Measurements from ENCODE around the gene SLF1.

Gene SLF1

GRCh38 chr5:94667937-94668336, 49.5 kb downstream of the SLF1 start:
- no peak for DNase-seq

GRCh38 chr5:94670726-94671125, 52.3 kb downstream of the SLF1 start:
- DNase-seq: no peak

GRCh38 chr5:94672746-94673145, 54.3 kb downstream of the SLF1 start:
- no peak for DNase-seq

GRCh38 chr5:94674490-94675382, 56.3 kb downstream of the SLF1 start:
- no peak for DNase-seq

- DNase-seq: no peak
Observed at GRCh38 chr5:94675965-94676618, 57.6 kb downstream of the SLF1 start.

- no peak for DNase-seq
Observed at GRCh38 chr5:94682814-94683520, 64.5 kb downstream of the SLF1 start.

- DNase-seq: no peak
Observed at GRCh38 chr5:94689908-94690307, 71.4 kb downstream of the SLF1 start.

- DNase-seq: no peak
Observed at GRCh38 chr5:94690778-94691177, 72.3 kb downstream of the SLF1 start.

GRCh38 chr5:94691291-94691690, 72.8 kb downstream of the SLF1 start:
- no peak for DNase-seq

- DNase-seq: peak; percentile 4
Observed at GRCh38 chr5:94691949-94692348, 73.5 kb downstream of the SLF1 start.

GRCh38 chr5:94692581-94692980, 74.1 kb downstream of the SLF1 start:
- no peak for DNase-seq

GRCh38 chr5:94693043-94693822, 74.8 kb downstream of the SLF1 start:
- DNase-seq: no peak

- no peak for DNase-seq
Observed at GRCh38 chr5:94693845-94694370, 75.4 kb downstream of the SLF1 start.

GRCh38 chr5:94694671-94695070, 76.2 kb downstream of the SLF1 start:
- no peak for DNase-seq

GRCh38 chr5:94698197-94698596, 79.7 kb downstream of the SLF1 start:
- DNase-seq: no peak

GRCh38 chr5:94699562-94699961, 81.1 kb downstream of the SLF1 start:
- DNase-seq: no peak

- DNase-seq: no peak
Observed at GRCh38 chr5:94700592-94700991, 82.1 kb downstream of the SLF1 start.

- no peak for DNase-seq
Observed at GRCh38 chr5:94702729-94703128, 84.3 kb downstream of the SLF1 start.

GRCh38 chr5:94705427-94705826, 87.0 kb downstream of the SLF1 start:
- DNase-seq: no peak

GRCh38 chr5:94707359-94707758, 88.9 kb downstream of the SLF1 start:
- no peak for DNase-seq

- DNase-seq: no peak
Observed at GRCh38 chr5:94709277-94709676, 90.8 kb downstream of the SLF1 start.

GRCh38 chr5:94711785-94712184, 93.3 kb downstream of the SLF1 start:
- no peak for DNase-seq

- no peak for DNase-seq
Observed at GRCh38 chr5:94715768-94716167, 97.3 kb downstream of the SLF1 start.

All from NCI-H1417 treated with DMSO at 0.1 percent for 48 hours (cell line).